SK-N-SH treated with all-trans-retinoic acid at 6 μM for 48 hours (cell line): Measurements from ENCODE around the gene RPS19BP1.

Experiments used
- ARNTL ChIP-seq: fragments of 450-650 bp; formaldehyde crosslinking; IDR thresholded peaks from 2 replicates; pipeline ENCODE4 v1.5.0; 2020; ENCODE audit warnings: low read depth, mild to moderate bottlenecking, moderate library complexity, borderline replicate concordance
- CSDC2 ChIP-seq: fragments of 250-450 bp; sonication (Bioruptor Pico); IDR thresholded peaks from 2 replicates; pipeline ENCODE4 v1.5.0; 2020; ENCODE audit warnings: mild to moderate bottlenecking, moderate library complexity
- OSR1 ChIP-seq: fragments of 250-450 bp; sonication (Bioruptor Pico); IDR thresholded peaks from 2 replicates; pipeline ENCODE4 v1.8.0; 2022; ENCODE audit warnings: moderate library complexity, mild to moderate bottlenecking, inconsistent platforms
- PPARA ChIP-seq: fragments of 250-450 bp; sonication (Bioruptor Pico); IDR thresholded peaks from 2 replicates; pipeline ENCODE4 v1.5.0; 2020; ENCODE audit warnings: mild to moderate bottlenecking, borderline replicate concordance
- RARB ChIP-seq: fragments of 250-450 bp; sonication (Bioruptor Pico); IDR thresholded peaks from 2 replicates; pipeline ENCODE4 v1.8.0; 2021; ENCODE audit warnings: mild to moderate bottlenecking, moderate library complexity
- SNAI2 ChIP-seq: fragments of 250-450 bp; sonication (Bioruptor Pico); IDR thresholded peaks from 2 replicates; pipeline ENCODE4 v1.5.0; 2020; ENCODE audit warnings: mild to moderate bottlenecking, moderate library complexity
- ZFP3 ChIP-seq: fragments of 250-450 bp; sonication (Bioruptor Pico); IDR thresholded peaks from 2 replicates; pipeline ENCODE4 v1.5.0; 2020; ENCODE audit warnings: mild to moderate bottlenecking, moderate library complexity
- ZFP30 ChIP-seq: fragments of 450-650 bp; formaldehyde crosslinking; IDR thresholded peaks from 2 replicates; pipeline ENCODE4 v1.5.0; 2022; ENCODE audit warnings: mild to moderate bottlenecking, moderate library complexity
- TF ChIP-seq, protein P1 (sequence below): fragments of 250-450 bp; sonication (Bioruptor Pico); IDR thresholded peaks from 2 replicates; pipeline ENCODE4 v1.5.1; 2020; ENCODE audit warnings: low read depth, mild to moderate bottlenecking, moderate library complexity
- TF ChIP-seq, protein P2 (sequence below): fragments of 250-450 bp; sonication (Bioruptor Pico); IDR thresholded peaks from 2 replicates; pipeline ENCODE4 v1.8.0; 2020; ENCODE audit warnings: mild to moderate bottlenecking, moderate library complexity, borderline replicate concordance

DNA sequence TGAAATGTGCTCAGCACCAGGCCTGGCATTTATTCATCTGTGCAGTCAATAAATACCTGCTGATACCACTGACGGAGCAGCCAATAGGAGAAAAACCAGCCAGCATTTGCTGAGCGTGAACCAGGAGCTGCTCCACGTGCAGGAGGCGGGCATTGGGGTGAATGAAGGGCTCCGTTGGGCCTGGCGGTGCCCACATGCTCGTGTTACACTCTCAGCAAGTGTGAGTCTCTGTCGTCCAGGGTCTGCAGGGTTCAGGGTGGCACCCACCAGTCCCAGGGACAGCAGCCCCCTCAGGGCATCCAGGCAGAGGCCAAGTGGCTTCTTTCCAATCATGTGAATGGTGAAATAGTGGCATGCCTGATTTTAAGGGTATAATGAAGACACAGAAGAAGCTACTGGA is 4.2 kb upstream of the RPS19BP1 start:
- no peak for TF ChIP-seq RARB (CRISPR knock-in tag)
- TF ChIP-seq ZFP3, result no peak
- TF ChIP-seq CSDC2 (CRISPR knock-in tag), result no peak
- no peak for TF ChIP-seq SNAI2 (CRISPR knock-in tag)
- TF ChIP-seq, protein P1, sequence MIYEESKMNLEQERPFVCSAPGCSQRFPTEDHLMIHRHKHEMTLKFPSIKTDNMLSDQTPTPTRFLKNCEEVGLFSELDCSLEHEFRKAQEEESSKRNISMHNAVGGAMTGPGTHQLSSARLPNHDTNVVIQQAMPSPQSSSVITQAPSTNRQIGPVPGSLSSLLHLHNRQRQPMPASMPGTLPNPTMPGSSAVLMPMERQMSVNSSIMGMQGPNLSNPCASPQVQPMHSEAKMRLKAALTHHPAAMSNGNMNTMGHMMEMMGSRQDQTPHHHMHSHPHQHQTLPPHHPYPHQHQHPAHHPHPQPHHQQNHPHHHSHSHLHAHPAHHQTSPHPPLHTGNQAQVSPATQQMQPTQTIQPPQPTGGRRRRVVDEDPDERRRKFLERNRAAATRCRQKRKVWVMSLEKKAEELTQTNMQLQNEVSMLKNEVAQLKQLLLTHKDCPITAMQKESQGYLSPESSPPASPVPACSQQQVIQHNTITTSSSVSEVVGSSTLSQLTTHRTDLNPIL, result no peak
- TF ChIP-seq ARNTL (CRISPR knock-in tag), result no peak
- TF ChIP-seq ZFP30, result no peak
- TF ChIP-seq, protein P2, sequence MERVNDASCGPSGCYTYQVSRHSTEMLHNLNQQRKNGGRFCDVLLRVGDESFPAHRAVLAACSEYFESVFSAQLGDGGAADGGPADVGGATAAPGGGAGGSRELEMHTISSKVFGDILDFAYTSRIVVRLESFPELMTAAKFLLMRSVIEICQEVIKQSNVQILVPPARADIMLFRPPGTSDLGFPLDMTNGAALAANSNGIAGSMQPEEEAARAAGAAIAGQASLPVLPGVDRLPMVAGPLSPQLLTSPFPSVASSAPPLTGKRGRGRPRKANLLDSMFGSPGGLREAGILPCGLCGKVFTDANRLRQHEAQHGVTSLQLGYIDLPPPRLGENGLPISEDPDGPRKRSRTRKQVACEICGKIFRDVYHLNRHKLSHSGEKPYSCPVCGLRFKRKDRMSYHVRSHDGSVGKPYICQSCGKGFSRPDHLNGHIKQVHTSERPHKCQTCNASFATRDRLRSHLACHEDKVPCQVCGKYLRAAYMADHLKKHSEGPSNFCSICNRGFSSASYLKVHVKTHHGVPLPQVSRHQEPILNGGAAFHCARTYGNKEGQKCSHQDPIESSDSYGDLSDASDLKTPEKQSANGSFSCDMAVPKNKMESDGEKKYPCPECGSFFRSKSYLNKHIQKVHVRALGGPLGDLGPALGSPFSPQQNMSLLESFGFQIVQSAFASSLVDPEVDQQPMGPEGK (CRISPR knock-in tag), result no peak
- TF ChIP-seq OSR1 (CRISPR knock-in tag), result no peak
- TF ChIP-seq PPARA (CRISPR knock-in tag), result no peak
